GM21528 (cell line): ENCODE measurements around the gene SKI.

Experiments used
- ATAC-seq: cut with Tn5 transposase; IDR thresholded peaks from one replicate; pipeline ENCODE4 v1.9.1; 2021; ENCODE audit warnings: mild to moderate bottlenecking, moderate library complexity; ENCODE audit not compliant: unreplicated experiment, low FRiP score

The SKI gene

GRCh38 chr1:2228694-2229036, 546 bp downstream of the SKI start:
- no peak for ATAC-seq

DNA sequence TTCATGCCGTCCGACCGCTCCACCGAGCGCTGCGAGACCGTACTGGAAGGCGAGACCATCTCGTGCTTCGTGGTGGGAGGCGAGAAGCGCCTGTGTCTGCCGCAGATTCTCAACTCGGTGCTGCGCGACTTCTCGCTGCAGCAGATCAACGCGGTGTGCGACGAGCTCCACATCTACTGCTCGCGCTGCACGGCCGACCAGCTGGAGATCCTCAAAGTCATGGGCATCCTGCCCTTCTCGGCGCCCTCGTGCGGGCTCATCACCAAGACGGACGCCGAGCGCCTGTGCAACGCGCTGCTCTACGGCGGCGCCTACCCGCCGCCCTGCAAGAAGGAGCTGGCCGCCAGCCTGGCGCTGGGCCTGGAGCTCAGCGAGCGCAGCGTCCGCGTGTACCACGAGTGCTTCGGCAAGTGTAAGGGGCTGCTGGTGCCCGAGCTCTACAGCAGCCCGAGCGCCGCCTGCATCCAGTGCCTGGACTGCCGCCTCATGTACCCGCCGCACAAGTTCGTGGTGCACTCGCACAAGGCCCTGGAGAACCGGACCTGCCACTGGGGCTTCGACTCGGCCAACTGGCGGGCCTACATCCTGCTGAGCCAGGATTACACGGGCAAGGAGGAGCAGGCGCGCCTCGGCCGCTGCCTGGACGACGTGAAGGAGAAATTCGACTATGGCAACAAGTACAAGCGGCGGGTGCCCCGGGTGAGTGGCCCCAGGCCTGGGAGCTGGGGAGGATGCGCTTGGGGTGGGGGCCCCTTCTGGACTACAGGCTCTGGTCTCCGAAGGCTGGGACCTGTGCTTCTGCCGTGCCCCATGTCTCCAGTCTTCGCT, 1.1 kb downstream of the SKI start:
- no peak for ATAC-seq

- no peak for ATAC-seq
Measured at GRCh38 chr1:2229911-2230731, 2.0 kb downstream of the SKI start.

DNA sequence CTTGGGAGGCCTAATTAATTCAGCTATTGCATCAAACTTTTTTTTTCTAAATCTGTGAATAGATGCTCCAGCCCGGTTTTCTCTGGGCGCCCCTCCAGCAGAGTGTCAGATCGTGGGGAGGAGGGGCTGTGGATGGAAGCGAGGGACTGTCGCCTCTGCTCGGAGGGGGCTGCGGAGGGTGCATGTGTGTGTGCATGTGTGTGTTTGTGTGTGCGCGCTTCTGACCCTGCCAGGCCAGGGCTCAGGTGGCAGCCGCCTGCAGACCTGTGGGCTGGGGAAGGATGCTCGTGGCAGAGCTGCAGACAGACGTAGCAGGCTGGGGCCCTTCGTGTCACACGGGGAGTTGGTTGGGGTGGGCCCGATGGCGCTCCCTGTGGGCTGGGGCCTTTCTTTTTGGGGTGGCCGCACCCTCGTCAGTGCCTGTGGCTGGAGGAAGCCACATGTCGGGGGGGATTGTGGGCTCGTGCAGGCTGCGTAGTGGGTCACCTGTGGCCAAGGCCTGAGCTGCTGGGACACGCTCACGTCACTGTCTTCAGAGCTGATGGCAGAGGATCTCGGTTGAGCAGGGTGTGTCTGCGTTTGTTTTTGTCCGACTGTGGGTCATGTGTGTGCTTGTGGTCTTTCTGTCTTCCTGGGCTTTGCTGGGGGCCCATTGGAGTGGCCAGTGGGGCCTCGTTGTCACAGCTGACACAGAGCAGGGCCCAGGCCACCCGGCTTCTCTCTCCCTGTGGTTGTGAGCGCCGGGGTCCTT, 2.8 kb downstream of the SKI start:
- no peak for ATAC-seq

GRCh38 chr1:2231532-2232254, 3.6 kb downstream of the SKI start:
- no peak for ATAC-seq

GRCh38 chr1:2232255-2232915, 4.3 kb downstream of the SKI start:
- no peak for ATAC-seq

DNA sequence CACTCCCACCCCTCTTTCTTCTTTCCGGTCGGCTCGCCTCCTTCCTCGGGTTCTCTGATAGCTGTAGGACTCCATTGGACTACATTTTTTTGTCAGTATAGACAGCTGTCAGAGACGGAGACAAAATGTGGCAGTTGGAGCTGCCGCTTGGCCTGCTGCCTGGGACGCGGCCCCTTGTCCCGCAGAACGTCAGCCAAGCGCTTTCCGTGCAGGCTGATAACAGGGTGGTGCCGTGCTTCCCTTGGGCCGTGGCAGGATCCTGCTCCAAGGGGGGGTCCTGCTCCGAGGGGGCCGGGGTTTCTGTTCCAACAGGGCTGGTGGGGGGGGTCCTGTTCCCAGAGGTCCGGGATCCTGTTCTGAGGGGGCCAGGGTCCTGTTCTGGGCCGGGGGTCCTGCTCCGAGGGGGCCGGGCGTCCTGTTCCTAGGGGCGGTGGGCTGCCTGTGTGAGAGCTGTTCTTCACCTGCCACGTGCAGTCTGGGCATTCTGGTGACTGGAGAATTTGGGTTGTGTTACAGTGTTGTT, 4.9 kb downstream of the SKI start:
- ATAC-seq: no peak

- no peak for ATAC-seq
Measured at GRCh38 chr1:2233468-2233867, 5.3 kb downstream of the SKI start.

GRCh38 chr1:2233997-2234761, 6.1 kb downstream of the SKI start:
- ATAC-seq: peak; percentile 47

GRCh38 chr1:2234762-2235113, 6.6 kb downstream of the SKI start:
- ATAC-seq: no peak

- ATAC-seq: no peak
Measured at GRCh38 chr1:2235300-2235998, 7.3 kb downstream of the SKI start.

DNA sequence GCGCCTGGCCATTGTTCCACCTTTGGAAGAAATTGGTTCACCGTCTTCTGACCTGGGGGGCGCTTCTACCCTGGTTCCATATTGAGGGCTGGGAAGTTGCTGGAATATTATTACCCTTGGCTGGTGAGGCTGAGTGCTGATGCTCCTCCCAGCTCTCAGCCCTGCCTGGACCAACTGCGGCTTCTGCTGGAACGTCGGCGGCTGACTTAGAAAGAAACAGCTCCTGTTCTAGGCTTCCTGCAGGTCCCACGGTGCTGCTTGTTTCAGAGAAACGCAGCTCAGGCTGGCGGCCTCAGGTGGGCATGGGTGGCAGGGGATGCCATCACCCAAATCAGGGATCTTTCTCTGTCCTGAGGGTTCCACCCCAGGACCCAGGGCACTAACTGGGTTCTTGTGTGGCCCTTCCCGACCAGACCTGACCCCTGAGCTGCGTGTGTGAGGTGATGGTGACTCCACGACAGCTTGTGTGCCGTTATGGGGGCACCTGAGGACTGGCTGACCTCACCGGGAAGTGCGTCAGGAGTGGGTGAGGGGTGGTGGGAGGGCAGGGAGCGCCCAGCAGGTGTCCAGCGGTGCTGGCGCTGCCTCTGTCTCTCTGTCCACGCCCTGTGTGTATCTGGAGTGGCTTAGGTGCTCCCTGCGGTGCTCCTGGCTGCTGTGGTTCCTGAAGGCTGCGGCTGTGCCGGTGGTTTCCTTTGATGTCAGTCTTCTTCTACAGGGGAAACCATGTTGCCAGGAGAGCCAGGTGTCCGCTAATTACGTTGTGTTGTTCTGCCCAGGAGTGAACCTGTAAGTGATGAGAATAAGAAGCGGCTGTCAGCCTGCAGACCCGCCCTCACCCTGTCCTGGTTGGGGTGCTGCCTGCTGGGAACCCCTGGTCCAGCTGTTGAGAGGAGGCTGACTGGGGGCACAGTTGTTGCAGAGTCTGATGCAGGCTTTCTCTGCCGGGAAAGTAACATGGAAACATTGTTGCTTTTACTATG, 8.9 kb downstream of the SKI start:
- no peak for ATAC-seq

DNA sequence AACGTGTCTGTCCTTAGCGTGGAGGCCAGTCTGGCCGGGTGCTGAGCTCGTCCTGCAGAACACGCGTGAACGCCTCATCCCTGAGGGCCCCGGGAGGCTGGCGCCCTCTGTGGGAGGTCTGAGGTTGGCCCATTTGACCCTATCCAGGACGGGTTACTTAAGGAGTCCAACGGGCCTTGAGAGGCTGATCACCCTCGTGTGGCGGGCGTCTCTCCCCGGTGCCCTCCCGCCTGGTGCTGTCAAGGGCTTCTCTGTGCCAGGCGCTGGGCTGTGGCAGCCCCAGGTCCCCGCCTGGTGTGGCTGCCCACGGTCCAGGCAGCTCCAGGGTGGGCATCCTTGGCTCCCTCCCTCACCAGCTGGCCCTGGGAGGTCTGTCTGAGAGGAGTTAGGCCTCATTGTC, 9.7 kb downstream of the SKI start:
- no peak for ATAC-seq

- no peak for ATAC-seq
Measured at GRCh38 chr1:2238361-2239012, 10.4 kb downstream of the SKI start.

GRCh38 chr1:2239013-2239370, 10.9 kb downstream of the SKI start:
- ATAC-seq: no peak

- ATAC-seq: no peak
Measured at GRCh38 chr1:2239384-2239985, 11.4 kb downstream of the SKI start.
